Ascending aorta (tissue), 2 donors: ENCODE results near the gene SULT1A2. TPM values are rescaled to one million over a fixed set of nuclear protein-coding genes. Genes with fewer than 3 reads are reported as not detected.
A peak's percentile ranks its signal among the peaks of the same experiment; 100 is the strongest.
"Not testable (repeated sequence)": the region's sequence is repeated elsewhere in the genome, so short reads cannot be mapped to it uniquely, and the experiment has no call there.

Experiments used
- DNase-seq, 2 donors: peaks; one replicate each; pipeline ENCODE4 v3.0.0-alpha.2; 2019; ENCODE audit warnings: low spot score in 2 of 2
- H3K27ac ChIP-seq, 2 donors: fragments of 200-600 bp; sonication (generic); one replicate each; pipeline ENCODE4 v1.5.1; 2016 to 2017; ENCODE audit warnings: mild to moderate bottlenecking in 1 of 2
- H3K27me3 ChIP-seq: fragments of 200-600 bp; sonication (generic); one replicate; pipeline ENCODE4 v1.5.1; 2017
- H3K36me3 ChIP-seq, 2 donors: fragments of 200-600 bp; sonication (generic); one replicate each; pipeline ENCODE4 v1.5.1; 2016
- H3K4me1 ChIP-seq, 2 donors: fragments of 200-600 bp; sonication (generic); one replicate each; pipeline ENCODE4 v1.5.1; 2016 to 2017; ENCODE audit warnings: mild to moderate bottlenecking in 1 of 2
- H3K4me3 ChIP-seq, 2 donors: fragments of 200-600 bp; sonication (generic); one replicate each; pipeline ENCODE4 v1.5.1; 2016 to 2017; ENCODE audit warnings: mild to moderate bottlenecking in 1 of 2
- H3K9me3 ChIP-seq, 2 donors: fragments of 200-600 bp; sonication (generic); one replicate each; pipeline ENCODE4 v1.5.1; 2016
- intact Hi-C: fragments of 100-400 bp; cut with DNase I; formaldehyde crosslinking; loops from one replicate; pipeline ENCODE4 v1.15.1; 2023
- total RNA-seq: library from RNA; depleted of rRNA; stranded (reverse); fragments of >200 nt; gene quantifications from one replicate; pipeline ENCODE4 v1.1.0, GENCODE V29; 2016
- TF ChIP-seq, protein P1 (sequence below), 3 experiments: fragments of 200-600 bp in 2 of 3; fragments of 450-650 bp in 1 of 3; sonication (generic) in 2 of 3; IDR thresholded peaks; one replicate each; pipeline ENCODE4 v1.5.1; 2016 to 2019; ENCODE audit warnings: antibody characterized with exemption in 3 of 3, mild to moderate bottlenecking in 1 of 3, moderate library complexity in 1 of 3

SULT1A2 gene
- total RNA-seq, 1 donor from 2014 or later = 4.3 TPM

DNA sequence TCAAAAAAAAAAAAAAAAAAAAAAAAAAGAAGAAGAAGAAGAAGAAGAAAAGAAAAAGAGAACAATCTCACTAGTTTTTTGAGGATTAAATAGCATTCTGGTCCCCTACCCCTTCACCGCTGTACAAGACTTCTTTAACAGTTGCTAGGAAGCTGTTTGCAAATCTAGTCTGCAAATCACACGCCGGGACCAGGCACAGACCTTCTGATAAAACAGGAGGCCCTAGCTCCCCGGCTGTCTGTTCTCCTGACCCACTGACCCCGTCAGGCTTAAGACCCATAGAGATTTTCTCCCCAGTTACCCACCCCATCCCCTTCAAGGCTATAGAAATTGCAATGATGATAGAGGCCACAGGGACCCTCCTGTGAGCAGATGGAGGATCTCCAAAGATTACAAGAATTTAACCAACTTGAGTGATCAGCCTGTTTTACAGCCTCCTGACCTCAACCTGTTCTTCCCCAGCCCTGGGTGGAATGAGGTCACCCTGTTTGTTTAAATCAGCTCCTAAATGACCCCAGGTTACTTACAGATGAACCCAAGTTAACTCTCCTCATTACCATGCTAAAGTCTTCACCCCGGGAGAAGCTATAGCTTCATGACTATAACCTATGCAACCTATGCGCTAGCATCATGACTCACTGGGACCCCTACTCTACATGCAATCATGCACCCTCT lies 24.8 kb upstream of the SULT1A2 start:
- TF ChIP-seq, protein P1, sequence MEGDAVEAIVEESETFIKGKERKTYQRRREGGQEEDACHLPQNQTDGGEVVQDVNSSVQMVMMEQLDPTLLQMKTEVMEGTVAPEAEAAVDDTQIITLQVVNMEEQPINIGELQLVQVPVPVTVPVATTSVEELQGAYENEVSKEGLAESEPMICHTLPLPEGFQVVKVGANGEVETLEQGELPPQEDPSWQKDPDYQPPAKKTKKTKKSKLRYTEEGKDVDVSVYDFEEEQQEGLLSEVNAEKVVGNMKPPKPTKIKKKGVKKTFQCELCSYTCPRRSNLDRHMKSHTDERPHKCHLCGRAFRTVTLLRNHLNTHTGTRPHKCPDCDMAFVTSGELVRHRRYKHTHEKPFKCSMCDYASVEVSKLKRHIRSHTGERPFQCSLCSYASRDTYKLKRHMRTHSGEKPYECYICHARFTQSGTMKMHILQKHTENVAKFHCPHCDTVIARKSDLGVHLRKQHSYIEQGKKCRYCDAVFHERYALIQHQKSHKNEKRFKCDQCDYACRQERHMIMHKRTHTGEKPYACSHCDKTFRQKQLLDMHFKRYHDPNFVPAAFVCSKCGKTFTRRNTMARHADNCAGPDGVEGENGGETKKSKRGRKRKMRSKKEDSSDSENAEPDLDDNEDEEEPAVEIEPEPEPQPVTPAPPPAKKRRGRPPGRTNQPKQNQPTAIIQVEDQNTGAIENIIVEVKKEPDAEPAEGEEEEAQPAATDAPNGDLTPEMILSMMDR (IDR thresholded peaks at IDR 0.05) = no peak
- H3K9me3 ChIP-seq = no peaks in the 10 kb centered on the region
- H3K36me3 ChIP-seq = no peaks in the 10 kb centered on the region
- no peak for DNase-seq
- intact Hi-C loops = no loop called here
- H3K27me3 ChIP-seq = no peaks in the 10 kb centered on the region
- no peaks in the 10 kb centered on the region for H3K4me1 ChIP-seq
- no peak overlapping the region for H3K4me3 ChIP-seq
- H3K27ac ChIP-seq = no peak overlapping the region

DNA sequence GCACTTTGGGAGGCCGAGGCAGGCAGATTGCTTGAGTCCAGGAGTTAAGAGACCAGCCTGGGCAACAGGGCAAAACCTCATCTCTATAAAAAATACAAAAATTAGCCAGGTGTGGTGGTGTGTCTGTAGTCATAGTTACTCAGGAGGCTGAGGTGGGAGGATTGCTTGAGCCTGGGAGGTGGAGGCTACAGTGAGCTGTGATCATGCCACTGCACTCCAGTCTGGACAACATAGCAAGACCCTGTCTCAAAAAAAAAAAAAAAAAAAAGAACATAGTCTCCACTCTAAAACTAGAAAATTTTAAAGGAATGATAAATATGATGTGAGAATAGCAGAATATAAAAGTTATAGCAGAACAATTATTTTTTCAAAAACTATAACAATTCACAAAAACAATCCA lies 23.5 kb upstream of the SULT1A2 start:
- intact Hi-C loops, H3K9me3 ChIP-seq, H3K4me1 ChIP-seq, H3K27ac ChIP-seq, H3K27me3 ChIP-seq, H3K36me3 ChIP-seq, DNase-seq, H3K4me3 ChIP-seq: not testable (repeated sequence)

DNA sequence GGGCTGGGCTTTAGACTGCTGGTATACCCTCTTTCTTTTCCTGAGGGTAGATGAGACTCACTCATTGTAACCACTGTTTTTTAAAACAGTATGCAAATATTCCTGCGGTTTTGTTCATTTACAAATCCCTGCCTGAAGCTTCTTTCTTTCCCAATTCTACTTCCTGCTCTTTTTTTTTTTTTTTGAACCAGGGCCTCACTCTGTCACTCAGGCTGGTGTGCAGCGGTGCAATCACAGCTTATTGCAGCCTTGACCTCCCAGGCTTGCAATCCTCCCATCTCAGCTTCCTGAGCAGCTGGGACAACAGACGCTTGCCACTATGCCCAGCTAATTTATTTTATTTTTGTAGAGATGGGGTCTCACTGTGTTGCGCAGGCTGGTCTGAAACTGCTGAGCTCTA lies 21.0 kb upstream of the SULT1A2 start:
- intact Hi-C loops = no loop called here
- Histone ChIP-seq H3K4me1 (no peaks in the 10 kb centered on the region), H3K4me3 (no peak overlapping the region), H3K36me3 (no peaks in the 10 kb centered on the region), H3K9me3 (no peaks in the 10 kb centered on the region), H3K27ac (no peak overlapping the region), H3K27me3 (no peaks in the 10 kb centered on the region)
- DNase-seq = no peak
- TF ChIP-seq, protein P1 (IDR thresholded peaks at IDR 0.05) = no peak

DNA sequence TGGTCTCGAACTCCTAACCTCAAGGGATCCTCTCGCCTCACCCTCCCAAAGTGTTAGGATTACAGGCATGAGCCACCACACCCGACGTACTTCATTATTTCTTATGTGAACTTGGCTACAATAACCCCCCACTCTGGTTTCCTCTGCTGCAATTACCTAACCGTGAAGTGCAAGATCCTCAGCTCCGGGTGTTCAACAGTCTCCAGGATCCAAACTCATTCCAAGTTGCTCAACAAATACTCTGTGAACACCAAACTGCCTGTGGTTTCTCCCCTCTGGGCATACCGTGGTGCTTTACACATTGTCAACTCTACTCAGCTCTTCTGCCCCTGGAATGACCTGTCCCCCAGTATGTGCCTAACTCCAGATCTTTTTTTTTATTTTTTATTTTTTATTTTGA lies 19.8 kb upstream of the SULT1A2 start:
- Histone ChIP-seq H3K27me3 (no peaks in the 10 kb centered on the region), H3K36me3 (no peaks in the 10 kb centered on the region)
- intact Hi-C loops = no loop called here

DNA sequence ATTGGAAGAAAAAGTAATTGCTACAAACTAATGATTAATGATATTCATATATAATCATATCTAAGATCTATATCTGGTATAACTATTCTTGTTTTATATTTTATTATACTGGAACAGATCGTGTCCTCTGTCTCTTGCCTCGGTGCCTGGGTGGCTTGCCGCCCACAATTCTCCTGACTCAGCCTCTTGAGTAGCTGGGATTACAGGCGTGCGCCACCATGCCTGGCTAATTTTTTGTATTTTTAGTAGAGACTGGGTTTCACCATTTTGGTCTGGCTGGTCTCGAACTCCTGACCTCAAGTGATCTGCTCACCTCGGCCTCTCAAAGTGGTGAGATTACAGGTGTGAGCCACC lies 19.4 kb upstream of the SULT1A2 start:
- H3K4me3 ChIP-seq, H3K4me1 ChIP-seq, H3K9me3 ChIP-seq, H3K36me3 ChIP-seq, H3K27ac ChIP-seq, intact Hi-C loops, H3K27me3 ChIP-seq, DNase-seq: not testable (repeated sequence)

More for the DNA sequence above, 19.8 kb upstream of the SULT1A2 start:
- DNase-seq = no peak
- Histone ChIP-seq H3K9me3 (no peaks in the 10 kb centered on the region), H3K4me1 (no peaks in the 10 kb centered on the region), H3K27ac (no peak overlapping the region), H3K4me3 (no peak overlapping the region)
- TF ChIP-seq, protein P1 (IDR thresholded peaks at IDR 0.05) = no peak

DNA sequence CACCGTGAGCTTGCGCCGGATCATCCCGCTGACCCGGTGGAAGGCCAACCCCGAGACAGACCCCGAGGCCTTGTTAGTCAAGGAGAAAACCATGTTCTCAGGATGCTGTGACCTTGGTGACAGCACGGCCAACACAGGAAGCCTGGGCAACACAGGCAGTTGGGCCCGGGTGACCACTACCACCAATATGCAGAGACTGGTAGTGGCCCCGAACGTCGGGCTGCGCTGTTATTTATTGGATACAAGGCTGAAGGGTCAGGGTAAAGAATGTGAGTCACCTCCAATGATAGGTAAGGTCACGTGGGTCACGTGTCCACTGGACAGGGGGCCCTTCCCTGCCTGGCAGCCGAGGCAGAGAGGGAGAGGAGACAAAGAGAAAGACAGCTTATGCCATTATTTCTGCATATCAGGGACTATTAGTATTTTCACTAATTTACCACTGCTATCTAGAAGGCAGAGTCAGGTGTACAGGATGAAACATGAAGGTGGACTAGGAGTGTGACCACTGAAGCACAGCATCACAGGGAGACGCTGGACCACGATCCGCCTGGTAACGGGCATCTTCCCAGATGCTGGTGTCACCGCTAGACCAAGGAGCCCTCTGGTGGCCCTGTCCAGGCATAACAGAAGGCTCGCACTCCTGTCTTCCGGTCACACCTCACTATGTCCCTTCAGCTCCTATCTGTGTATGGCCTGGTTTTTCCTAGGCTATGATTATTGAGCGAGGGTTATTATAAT lies 18.8 kb upstream of the SULT1A2 start:
- H3K27ac ChIP-seq, intact Hi-C loops, DNase-seq, H3K27me3 ChIP-seq, H3K9me3 ChIP-seq, H3K4me1 ChIP-seq, H3K36me3 ChIP-seq, H3K4me3 ChIP-seq: not testable (repeated sequence)
- TF ChIP-seq, protein P1 (IDR thresholded peaks at IDR 0.05) = peak; percentile 32 to 66 (median 60)

DNA sequence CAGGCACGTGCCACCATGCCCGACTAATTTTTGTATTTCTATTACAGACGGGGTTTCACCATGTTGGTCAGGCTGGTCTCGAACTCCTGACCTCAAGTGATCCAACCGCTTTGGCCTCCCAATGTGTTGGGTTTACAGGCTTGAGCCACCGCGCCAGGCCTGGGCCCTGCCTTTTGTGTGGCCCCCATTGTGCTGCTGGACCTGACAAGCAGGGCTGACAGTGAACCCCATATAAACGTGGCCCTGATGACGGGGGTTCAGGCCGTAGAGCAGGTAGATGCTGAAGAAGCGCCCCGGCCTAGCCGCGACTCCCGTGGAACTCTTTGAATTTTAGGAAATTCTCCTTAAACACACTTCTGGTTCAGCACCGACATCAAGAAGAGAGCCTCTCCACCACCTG lies 17.7 kb upstream of the SULT1A2 start:
- DNase-seq, H3K4me3 ChIP-seq, H3K9me3 ChIP-seq, H3K36me3 ChIP-seq, H3K27me3 ChIP-seq, intact Hi-C loops, H3K27ac ChIP-seq, H3K4me1 ChIP-seq: not testable (repeated sequence)

DNA sequence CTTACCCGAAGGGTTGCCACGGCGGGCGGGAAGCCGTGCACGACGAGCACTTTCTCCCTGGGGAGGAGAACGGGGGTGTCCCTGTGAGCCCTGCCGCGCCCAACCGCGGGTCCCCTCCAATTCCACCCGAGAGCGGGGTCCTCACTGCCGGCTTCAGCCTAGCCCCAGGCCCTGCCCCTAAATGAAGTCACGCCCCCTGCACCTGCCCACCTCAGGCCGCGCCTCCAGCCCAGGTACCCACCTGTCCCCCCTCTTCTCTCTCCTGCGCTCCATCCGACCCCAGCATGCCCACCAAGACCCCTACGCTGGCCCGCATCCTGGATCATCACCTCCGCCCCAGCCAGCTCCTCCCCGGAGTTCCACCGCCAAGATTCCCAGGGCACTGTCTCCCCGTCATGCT lies 17.1 kb upstream of the SULT1A2 start:
- H3K36me3 ChIP-seq, DNase-seq, H3K4me1 ChIP-seq, H3K9me3 ChIP-seq, intact Hi-C loops, H3K4me3 ChIP-seq, H3K27ac ChIP-seq, H3K27me3 ChIP-seq: not testable (repeated sequence)

DNA sequence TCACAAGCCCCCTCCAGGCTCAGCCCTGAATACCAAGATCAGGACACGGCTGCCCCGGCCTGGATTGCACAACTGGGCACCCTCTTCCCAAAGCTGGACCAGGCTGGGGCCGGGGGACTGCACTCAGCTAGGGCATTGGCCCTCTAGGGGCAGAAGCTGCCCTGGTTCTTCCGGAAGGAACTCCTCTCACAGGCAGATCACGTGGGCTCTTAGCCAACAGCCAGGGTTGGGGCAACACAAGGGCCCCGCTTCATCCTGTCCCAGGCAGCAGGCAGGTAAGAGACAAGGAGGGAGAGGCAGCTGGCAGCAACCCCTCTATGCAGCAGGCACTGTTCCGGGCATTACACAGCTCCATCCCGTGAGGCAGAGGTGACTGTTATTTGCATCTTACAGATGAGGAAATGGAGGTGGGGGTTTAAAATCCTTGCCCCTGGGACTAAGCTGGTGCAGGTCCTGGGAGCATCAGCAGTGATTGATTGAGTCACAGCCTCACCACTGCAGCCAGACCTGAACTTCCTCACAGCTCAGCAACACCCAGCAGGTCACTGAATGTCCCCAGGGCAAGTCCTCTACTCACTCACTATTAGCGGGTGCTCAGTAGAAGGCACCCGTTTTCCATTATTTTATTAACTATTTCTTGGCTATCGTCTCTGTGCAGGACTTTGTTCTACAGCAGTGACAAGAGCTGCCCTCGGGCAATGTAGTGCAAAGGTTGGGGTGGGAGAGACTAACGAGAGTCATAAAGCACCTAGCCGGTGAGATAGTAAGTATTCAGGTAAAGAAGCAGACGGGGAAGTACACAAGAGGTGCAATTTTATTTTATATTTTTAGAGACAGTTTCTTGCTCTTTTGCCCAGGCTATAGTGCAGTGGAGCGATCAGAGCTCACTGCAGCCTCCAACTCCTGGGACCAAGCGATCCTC lies 15.8 kb upstream of the SULT1A2 start:
- intact Hi-C loops, H3K36me3 ChIP-seq, H3K4me1 ChIP-seq, H3K27me3 ChIP-seq, H3K9me3 ChIP-seq, DNase-seq, H3K4me3 ChIP-seq, H3K27ac ChIP-seq: not testable (repeated sequence)
